Neural crest cell (in vitro differentiated cells): ENCODE data around the gene TMEM35A. TPM values are rescaled to one million over a fixed set of nuclear protein-coding genes. Genes with fewer than 3 reads are reported as not detected.
"Not testable (repeated sequence)": the region's sequence is repeated elsewhere in the genome, so short reads cannot be mapped to it uniquely, and the experiment has no call there.

Experiments
- DNase-seq: peaks from one replicate; pipeline ENCODE4 v3.0.0; 2021; ENCODE audit warnings: low read depth, mixed read lengths, low spot score
- H3K27ac Mint-ChIP-seq: one replicate; pipeline ENCODE4 v1.8.0; 2021; ENCODE audit warnings: mild to moderate bottlenecking, mixed read lengths; ENCODE audit not compliant: unreplicated experiment
- H3K27me3 Mint-ChIP-seq: 2 replicates; pipeline ENCODE4 v1.8.0; 2021; ENCODE audit warnings: low read depth, mild to moderate bottlenecking, mixed read lengths
- H3K36me3 Mint-ChIP-seq: 2 replicates; pipeline ENCODE4 v1.8.0; 2021; ENCODE audit warnings: low read depth, mild to moderate bottlenecking, mixed read lengths
- H3K4me1 Mint-ChIP-seq: 2 replicates; pipeline ENCODE4 v1.8.0; 2021; ENCODE audit warnings: mixed read lengths
- H3K4me3 Mint-ChIP-seq: one replicate; pipeline ENCODE4 v1.8.0; 2021; ENCODE audit warnings: mild to moderate bottlenecking, mixed read lengths
- H3K9me3 Mint-ChIP-seq: 2 replicates; pipeline ENCODE4 v1.8.0; 2021; ENCODE audit warnings: mixed read lengths
- total RNA-seq: library from RNA; stranded (reverse); gene quantifications from 2 replicates; pipeline ENCODE4 v1.2.1, GENCODE V29; 2021
- TF ChIP-seq, protein P1 (sequence below): fragments of 200-600 bp; sonication (generic); conservative IDR thresholded peaks from 2 replicates; pipeline ENCODE4 v1.5.0; 2021; ENCODE audit warnings: antibody characterized with exemption, mild to moderate bottlenecking

The TMEM35A gene
- total RNA-seq, 1 donor from 2014 or later, result 8.7 TPM

DNA sequence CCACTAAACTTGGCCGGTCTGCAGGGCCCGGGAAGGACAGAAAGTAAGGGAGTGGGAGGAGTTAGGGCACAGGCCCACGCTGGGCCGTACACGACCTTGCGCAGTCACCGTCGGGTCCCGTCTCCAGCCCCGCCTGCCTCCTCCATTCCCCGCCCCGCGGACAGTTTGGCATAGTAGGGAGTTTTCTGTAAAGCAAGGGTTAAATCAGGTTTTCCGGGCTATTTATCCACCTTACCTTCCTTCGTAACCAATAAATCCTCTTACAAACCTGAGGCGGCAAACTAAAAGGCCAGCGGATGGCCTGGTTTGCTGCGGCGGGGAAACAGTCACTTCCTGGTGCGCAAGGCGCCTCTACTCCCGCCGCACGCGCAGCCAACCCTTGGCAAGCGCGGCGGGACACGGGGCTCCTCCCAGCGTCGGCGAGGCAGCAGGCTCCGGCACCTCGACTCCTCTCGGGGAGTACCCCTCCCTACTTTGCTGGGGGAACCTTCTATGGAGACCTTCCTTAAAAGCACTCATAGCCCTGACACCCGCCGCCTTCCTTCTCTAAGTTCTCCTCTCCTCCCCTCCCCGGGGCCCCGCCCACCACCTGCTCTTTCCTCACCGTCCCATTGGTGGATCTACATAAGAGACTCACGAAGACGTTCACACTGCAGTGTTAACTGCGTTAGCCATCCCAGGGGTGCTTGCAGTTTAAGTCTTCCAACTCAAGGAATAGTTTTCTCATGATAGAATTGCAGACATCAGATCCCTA lies 27.0 kb upstream of the TMEM35A start, which contains the start of gene TRMT2B:
TSS of gene TRMT2B (minus strand) at position 563 of the 754 bp plus-strand sequence. CDS start 9,822 bp downstream, outside the sequence.
- Mint-ChIP-seq H3K4me1 (peaks cover 13% of the 10 kb centered on the region), H3K9me3 (peaks cover 5% of the 10 kb centered on the region), H3K27ac (peak within 1 kb of the TSS; percentile 87), H3K36me3 (peaks cover 3% of the 10 kb centered on the region), H3K4me3 (peak within 1 kb of the TSS; percentile 90), H3K27me3 (no peaks in the 10 kb centered on the region)
- TF ChIP-seq, protein P1, sequence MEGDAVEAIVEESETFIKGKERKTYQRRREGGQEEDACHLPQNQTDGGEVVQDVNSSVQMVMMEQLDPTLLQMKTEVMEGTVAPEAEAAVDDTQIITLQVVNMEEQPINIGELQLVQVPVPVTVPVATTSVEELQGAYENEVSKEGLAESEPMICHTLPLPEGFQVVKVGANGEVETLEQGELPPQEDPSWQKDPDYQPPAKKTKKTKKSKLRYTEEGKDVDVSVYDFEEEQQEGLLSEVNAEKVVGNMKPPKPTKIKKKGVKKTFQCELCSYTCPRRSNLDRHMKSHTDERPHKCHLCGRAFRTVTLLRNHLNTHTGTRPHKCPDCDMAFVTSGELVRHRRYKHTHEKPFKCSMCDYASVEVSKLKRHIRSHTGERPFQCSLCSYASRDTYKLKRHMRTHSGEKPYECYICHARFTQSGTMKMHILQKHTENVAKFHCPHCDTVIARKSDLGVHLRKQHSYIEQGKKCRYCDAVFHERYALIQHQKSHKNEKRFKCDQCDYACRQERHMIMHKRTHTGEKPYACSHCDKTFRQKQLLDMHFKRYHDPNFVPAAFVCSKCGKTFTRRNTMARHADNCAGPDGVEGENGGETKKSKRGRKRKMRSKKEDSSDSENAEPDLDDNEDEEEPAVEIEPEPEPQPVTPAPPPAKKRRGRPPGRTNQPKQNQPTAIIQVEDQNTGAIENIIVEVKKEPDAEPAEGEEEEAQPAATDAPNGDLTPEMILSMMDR, result no peak
- peak; percentile 43 for DNase-seq

DNA sequence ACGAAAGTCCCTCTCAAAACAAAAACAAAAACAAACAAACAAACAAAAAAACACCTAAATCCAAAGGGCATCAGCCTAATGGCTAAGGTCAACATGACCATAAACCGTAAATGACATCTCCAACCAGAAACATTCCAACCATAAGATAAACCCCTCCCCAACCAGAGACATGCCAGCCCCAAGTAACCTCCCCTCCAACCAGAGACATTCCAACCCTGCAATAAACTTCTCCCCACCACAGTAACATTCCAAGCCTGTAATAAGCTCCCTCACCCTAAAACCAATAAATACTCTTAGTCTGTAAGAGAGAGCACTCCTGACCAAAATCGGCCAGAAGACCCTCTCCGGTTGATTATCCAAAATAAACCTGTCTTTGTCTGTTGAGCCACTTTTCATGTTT lies 22.1 kb upstream of the TMEM35A start:
- H3K9me3 Mint-ChIP-seq, result peaks cover 13% of the 10 kb centered on the region
- not testable (repeated sequence) for H3K4me3 Mint-ChIP-seq, DNase-seq, H3K4me1 Mint-ChIP-seq, H3K36me3 Mint-ChIP-seq, H3K27me3 Mint-ChIP-seq, H3K27ac Mint-ChIP-seq

DNA sequence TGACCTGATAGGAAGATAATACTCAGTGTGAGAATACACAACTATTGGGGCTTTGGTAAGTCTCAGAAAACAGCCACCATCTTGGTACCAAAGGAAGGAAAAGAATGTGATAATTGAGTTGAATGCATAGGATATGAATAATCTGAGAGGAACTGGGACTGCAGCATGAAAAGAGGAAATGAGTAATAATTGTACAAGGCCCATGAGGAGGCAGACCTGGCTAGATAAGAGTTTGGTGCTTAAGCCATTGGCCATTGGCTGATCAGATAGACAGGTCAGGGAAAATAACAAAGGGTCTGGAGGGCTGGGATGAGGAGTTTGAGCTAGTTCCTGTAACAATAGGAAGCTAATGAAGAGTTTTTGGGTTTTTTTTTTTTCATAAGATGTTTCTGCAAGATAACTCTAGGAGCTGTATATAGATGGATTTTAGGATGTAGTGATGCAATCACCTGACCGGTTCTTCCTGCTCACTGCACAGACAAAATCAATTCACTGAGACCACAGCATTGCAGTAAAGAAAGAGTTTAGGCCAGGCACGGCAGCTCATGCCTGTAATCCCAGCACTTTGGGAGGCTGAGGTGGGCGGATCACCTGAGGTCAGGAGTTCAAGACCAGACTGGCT lies 21.5 kb upstream of the TMEM35A start:
- peaks cover 13% of the 10 kb centered on the region for H3K9me3 Mint-ChIP-seq
- H3K4me3 Mint-ChIP-seq, result no peak overlapping the region
- H3K27me3 Mint-ChIP-seq, result no peaks in the 10 kb centered on the region
- peaks cover under 1% of the 10 kb centered on the region for H3K4me1 Mint-ChIP-seq
- no peaks in the 10 kb centered on the region for H3K36me3 Mint-ChIP-seq
- TF ChIP-seq, protein P1, result no peak
- no peak overlapping the region for H3K27ac Mint-ChIP-seq
- no peak for DNase-seq

DNA sequence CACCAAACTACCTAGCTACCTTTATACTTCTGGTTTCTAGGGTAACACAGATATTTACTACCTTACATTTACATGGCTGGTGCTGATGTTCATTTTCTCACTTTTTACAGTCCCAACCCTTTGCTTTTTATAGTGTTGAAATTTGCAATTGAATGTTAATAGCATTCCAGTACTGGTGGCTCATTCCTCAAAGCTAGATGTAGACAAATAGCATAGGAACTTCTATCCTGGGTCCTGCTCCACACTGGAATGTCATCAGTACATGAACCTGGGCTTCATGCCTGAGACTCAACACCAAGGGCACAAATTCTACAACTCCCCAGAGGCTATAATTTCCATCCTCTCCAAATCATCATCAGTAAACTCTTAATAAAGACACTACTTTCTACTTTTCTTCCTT lies 16.5 kb upstream of the TMEM35A start:
- TF ChIP-seq, protein P1, result no peak
- Mint-ChIP-seq H3K4me1 (no peaks in the 10 kb centered on the region), H3K27me3 (no peaks in the 10 kb centered on the region), H3K4me3 (no peak overlapping the region), H3K27ac (no peak overlapping the region), H3K9me3 (peaks cover 5% of the 10 kb centered on the region), H3K36me3 (no peaks in the 10 kb centered on the region)
- DNase-seq, result no peak

DNA sequence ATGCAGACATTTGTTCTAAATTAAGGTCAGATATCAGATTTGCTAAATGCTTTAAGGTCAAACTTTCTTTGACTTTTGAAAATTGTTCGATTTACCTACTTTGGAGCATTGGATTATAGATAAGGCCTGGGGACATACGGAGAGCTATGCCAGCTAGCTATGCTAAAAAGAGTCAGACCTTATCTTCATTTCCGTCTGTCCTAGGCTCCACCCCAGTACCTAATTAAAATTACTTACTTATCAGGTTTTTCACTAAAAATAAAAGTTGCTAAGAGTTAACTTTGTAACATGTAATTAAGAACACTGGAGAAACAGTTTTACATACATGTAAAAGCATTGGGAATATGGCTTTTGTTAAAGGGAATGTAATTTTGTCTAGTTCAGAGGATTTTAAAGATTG lies 7.1 kb upstream of the TMEM35A start:
- TF ChIP-seq, protein P1, result no peak
- Mint-ChIP-seq H3K27ac (no peak overlapping the region), H3K27me3 (no peaks in the 10 kb centered on the region), H3K4me3 (no peak overlapping the region), H3K36me3 (no peaks in the 10 kb centered on the region), H3K4me1 (no peaks in the 10 kb centered on the region), H3K9me3 (no peaks in the 10 kb centered on the region)
- no peak for DNase-seq

DNA sequence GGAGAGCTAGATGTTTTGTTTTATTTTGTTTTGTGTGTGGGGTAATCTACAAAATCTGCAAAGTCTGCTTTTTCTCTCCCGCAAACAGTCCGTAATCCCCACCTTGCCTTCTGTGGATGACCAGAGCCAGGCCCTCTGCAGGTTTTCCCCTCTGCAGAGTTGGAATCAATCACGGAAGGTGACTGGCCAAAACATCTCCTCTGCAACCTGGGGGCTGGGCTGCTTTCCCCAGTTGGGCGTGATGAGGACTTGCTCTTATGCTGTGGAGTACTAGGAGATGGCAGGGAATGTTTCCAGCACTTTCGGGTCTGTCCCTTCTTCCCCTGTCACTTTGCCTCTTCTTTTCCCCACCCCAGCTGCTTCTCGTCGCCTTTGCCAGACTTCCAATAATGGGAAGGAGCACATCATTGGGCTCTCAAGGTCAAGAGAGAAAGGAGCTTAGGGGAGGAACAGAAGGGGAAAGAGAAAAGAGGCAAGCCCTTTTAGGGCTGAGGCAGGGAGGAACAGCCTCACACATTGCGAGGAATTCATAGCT lies 1.1 kb downstream of the TMEM35A start:
- no peaks in the 10 kb centered on the region for H3K9me3 Mint-ChIP-seq

More for the DNA sequence above, 1.1 kb downstream of the TMEM35A start:
- peaks cover 5% of the 10 kb centered on the region for H3K27me3 Mint-ChIP-seq
- H3K36me3 Mint-ChIP-seq, result no peaks in the 10 kb centered on the region
- no peak overlapping the region for H3K27ac Mint-ChIP-seq
- H3K4me1 Mint-ChIP-seq, result peaks cover 20% of the 10 kb centered on the region
- H3K4me3 Mint-ChIP-seq, result peak overlapping the region; percentile 87
- TF ChIP-seq, protein P1, result no peak
- no peak for DNase-seq
